C4-2B (cell line): ENCODE data around the gene NHSL1.

ENCODE experiments used
- CTCF ChIP-seq: fragments of 450-650 bp; conservative IDR thresholded peaks from 2 replicates; pipeline ENCODE4 v1.5.1; 2017; ENCODE audit warnings: mild to moderate bottlenecking
- ZFX ChIP-seq: fragments of 450-650 bp; IDR thresholded peaks from 2 replicates; pipeline ENCODE4 v1.6.1; 2017

GRCh38 chr6:138393871-138394783 is 105.2 kb downstream of the NHSL1 start:
- TF ChIP-seq CTCF (no peak), ZFX (no peak)
